Measurements from ENCODE around the gene HRK. TPM values are rescaled to one million over a fixed set of nuclear protein-coding genes. Genes with fewer than 3 reads are reported as not detected.
A peak's percentile ranks its signal among the peaks of the same experiment; 100 is the strongest.

The HRK gene
- total RNA-seq, 1 experiment from 2014 or later = 0.16 TPM

DNA sequence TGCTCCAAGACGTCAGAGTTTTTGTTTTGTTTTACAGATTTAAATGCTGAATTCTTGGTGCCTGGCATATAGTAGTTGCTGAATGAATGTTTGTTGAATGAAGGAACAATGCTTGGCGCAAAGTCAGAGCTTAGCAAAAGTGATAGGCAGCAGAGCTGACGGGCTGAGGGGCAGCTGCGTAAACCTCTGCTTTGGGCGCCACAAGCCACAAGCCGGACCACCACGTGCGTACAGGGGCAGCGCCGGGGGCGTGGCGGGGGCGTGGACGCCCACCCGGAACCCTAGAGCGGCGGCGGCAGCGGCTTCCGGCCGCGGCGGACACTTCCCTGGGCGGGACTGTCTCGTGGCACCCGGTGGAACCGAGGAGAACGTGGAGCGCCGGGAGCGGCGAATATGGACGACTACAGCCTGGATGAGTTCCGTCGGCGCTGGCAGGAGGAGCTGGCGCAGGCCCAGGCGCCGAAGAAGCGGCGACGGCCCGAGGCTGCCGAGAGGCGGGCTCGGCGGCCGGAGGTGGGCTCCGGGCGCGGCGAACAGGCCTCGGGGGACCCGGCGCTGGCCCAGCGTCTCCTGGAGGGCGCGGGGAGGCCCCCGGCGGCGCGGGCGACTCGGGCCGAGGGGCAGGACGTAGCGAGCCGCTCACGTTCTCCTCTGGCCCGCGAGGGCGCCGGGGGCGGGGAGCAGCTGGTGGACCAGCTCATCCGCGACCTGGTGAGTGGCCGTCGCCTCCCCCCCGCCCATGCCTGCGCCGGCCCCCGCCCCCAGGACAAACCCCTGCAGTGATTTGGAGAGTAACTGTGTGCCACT is 29.6 kb upstream of the HRK start, which contains the start of gene FBXW8:
TSS of gene FBXW8 (plus strand) at position 306 of the 807 bp plus-strand sequence. CDS start at position 394, 88 bp downstream.
- H3K4me3 ChIP-seq = peak within 1 kb of the TSS; percentile 56
- H3K36me3 ChIP-seq = peaks cover 16% of the 10 kb centered on the region
- 0 out of 2 replicates have a peak, but pooled peaks cover 2% of the 10 kb centered on the region for H3K27me3 ChIP-seq
- peak; percentile 85 for DNase-seq
- H3K9me3 ChIP-seq = no peaks in the 10 kb centered on the region

GRCh38 chr12:116910280-116910644 is 29.0 kb upstream of the HRK start:
- Histone ChIP-seq H3K36me3 (peaks cover 16% of the 10 kb centered on the region), H3K9me3 (no peaks in the 10 kb centered on the region), H3K27me3 (0 out of 2 replicates have a peak, but pooled peaks cover 2% of the 10 kb centered on the region), H3K4me3 (peak overlapping the region; percentile 56)
- no peak for DNase-seq

DNA sequence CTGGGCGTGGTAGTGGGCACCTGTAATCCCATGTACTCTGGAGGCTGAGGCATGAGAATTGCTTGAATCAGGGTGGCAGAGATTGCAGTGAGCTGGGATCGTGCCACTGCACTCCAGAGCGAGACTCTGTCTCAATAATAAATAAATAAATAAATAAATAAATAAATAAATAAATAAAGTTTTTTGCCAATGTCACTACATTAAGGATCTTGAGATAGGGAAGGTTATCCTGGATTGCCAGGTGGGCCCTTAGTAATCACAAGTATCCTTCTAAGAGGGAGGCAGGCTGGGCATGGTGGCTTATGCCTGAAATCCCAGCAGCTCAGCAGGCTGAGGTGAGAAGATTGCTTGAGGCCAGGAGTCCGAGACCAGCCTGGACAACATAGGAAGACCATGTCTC is 25.0 kb upstream of the HRK start:
- DNase-seq = no peak
- 0 out of 2 replicates have a peak, but pooled peaks cover 8% of the 10 kb centered on the region for H3K27me3 ChIP-seq
- H3K9me3 ChIP-seq = no peaks in the 10 kb centered on the region
- H3K36me3 ChIP-seq = no peaks in the 10 kb centered on the region
- H3K4me3 ChIP-seq = no peak overlapping the region

- peaks cover 13% of the 10 kb centered on the region for H3K27me3 ChIP-seq
- no peaks in the 10 kb centered on the region for H3K36me3 ChIP-seq
- no peaks in the 10 kb centered on the region for H3K9me3 ChIP-seq
- DNase-seq = no peak
- no peak overlapping the region for H3K4me3 ChIP-seq
These were observed 22.6 kb upstream of the HRK start for GRCh38 chr12:116903818-116904217.

GRCh38 chr12:116901612-116902011 is 20.4 kb upstream of the HRK start:
- H3K9me3 ChIP-seq = no peaks in the 10 kb centered on the region
- H3K27me3 ChIP-seq = peaks cover 11% of the 10 kb centered on the region
- no peak for DNase-seq
- no peak overlapping the region for H3K4me3 ChIP-seq
- no peaks in the 10 kb centered on the region for H3K36me3 ChIP-seq

- H3K9me3 ChIP-seq = no peaks in the 10 kb centered on the region
- no peak overlapping the region for H3K4me3 ChIP-seq
- peaks cover 7% of the 10 kb centered on the region for H3K27me3 ChIP-seq
- no peak for DNase-seq
- no peaks in the 10 kb centered on the region for H3K36me3 ChIP-seq
These were observed 17.4 kb upstream of the HRK start for GRCh38 chr12:116898669-116899068.

GRCh38 chr12:116897476-116897875 is 16.2 kb upstream of the HRK start:
- Histone ChIP-seq H3K27me3 (peaks cover 7% of the 10 kb centered on the region), H3K9me3 (no peaks in the 10 kb centered on the region), H3K36me3 (no peaks in the 10 kb centered on the region), H3K4me3 (no peak overlapping the region)
- no peak for DNase-seq

DNA sequence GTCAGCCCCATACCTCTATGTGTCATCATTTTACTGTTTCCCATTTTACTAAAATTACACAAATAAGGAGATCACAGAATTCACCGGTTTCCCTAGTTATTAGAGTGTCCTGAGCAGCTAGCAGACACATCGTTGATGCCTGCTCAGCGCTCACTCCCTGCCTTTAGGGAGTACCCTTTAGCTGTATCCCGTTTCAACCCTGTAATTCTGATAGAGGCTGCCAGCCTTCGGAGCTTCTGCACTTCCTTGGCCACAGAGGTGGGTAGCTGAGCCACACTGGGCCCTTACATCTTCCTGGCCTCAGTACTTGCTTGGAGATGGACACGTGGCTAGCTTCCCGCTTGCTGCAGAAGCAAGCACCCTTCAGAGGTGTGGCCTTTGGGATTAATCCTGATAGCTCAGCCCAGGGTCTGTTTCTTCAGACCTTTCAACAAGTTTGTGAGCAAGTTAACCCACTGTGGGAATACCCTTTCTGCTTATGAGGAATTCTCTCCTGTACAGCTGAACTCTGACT is 15.2 kb upstream of the HRK start:
- Histone ChIP-seq H3K4me3 (no peak overlapping the region), H3K27me3 (peaks cover 4% of the 10 kb centered on the region), H3K9me3 (no peaks in the 10 kb centered on the region), H3K36me3 (no peaks in the 10 kb centered on the region)
- no peak for DNase-seq

DNA sequence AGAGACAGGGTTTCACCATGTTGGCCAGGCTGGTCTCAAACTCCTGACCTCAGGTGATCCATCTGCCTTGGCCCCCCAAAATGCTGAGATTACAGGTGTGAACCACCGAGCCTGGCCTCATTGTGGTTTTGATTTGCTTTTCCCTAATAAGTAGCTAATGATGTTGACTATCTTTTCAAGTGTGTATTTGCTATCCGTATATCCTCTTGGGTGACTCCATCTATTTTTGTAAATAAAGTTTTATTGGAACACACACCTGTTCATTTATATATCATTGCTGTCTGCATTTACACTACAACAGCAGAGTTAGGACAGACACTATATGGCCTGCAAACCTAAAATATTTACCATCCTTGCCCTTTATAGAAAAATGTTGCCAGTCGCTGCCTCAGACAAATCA is 13.7 kb upstream of the HRK start:
- Histone ChIP-seq H3K27me3 (peaks cover 3% of the 10 kb centered on the region; the same call in 1 of the 2 replicates), H3K9me3 (no peaks in the 10 kb centered on the region), H3K36me3 (no peaks in the 10 kb centered on the region), H3K4me3 (no peak overlapping the region)
- no peak for DNase-seq

- peaks cover 6% of the 10 kb centered on the region for H3K27me3 ChIP-seq
- no peak overlapping the region for H3K4me3 ChIP-seq
- no peaks in the 10 kb centered on the region for H3K9me3 ChIP-seq
- no peak for DNase-seq
- H3K36me3 ChIP-seq = no peaks in the 10 kb centered on the region
These were observed 11.3 kb upstream of the HRK start for GRCh38 chr12:116892349-116893140.

- no peaks in the 10 kb centered on the region for H3K36me3 ChIP-seq
- peaks cover 8% of the 10 kb centered on the region for H3K27me3 ChIP-seq
- H3K4me3 ChIP-seq = no peak overlapping the region
- no peak for DNase-seq
- H3K9me3 ChIP-seq = no peaks in the 10 kb centered on the region
These were observed 9.8 kb upstream of the HRK start for GRCh38 chr12:116891019-116891418.

- Histone ChIP-seq H3K4me3 (no peak overlapping the region), H3K36me3 (no peaks in the 10 kb centered on the region), H3K9me3 (no peaks in the 10 kb centered on the region), H3K27me3 (peaks cover 8% of the 10 kb centered on the region)
- DNase-seq = no peak
These were observed 9.1 kb upstream of the HRK start for GRCh38 chr12:116890330-116890729.

DNA sequence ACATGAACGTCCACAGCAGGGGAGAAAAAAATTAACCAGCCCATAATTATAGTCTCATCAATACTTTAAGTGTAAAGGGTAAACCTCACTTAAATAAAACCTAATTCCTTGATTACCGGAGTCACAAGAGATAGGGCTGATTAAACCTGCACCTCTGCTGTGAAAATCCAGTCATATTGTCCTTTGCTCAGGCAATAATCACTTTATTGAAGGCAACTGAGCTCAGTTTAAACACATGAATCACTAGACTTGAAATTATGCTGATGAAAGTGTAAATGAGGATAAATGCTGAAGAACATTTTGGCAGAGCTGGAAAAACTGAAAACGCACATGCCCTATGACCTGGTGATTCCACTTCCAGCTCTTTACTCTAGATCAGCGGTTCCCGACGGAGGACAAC is 6.7 kb upstream of the HRK start:
- Histone ChIP-seq H3K4me3 (no peak overlapping the region), H3K27me3 (peaks cover 16% of the 10 kb centered on the region), H3K36me3 (no peaks in the 10 kb centered on the region)

GRCh38 chr12:116887244-116887643 is 6.0 kb upstream of the HRK start:
- no peaks in the 10 kb centered on the region for H3K9me3 ChIP-seq
- DNase-seq = no peak

More for the DNA sequence above, 6.7 kb upstream of the HRK start:
- no peaks in the 10 kb centered on the region for H3K9me3 ChIP-seq
- DNase-seq = no peak

GRCh38 chr12:116885491-116885890 is 4.2 kb upstream of the HRK start:
- H3K9me3 ChIP-seq = no peaks in the 10 kb centered on the region
- H3K27me3 ChIP-seq = peaks cover 34% of the 10 kb centered on the region
- DNase-seq = no peak
- no peak overlapping the region for H3K4me3 ChIP-seq
- no peaks in the 10 kb centered on the region for H3K36me3 ChIP-seq

More at GRCh38 chr12:116887244-116887643, 6.0 kb upstream of the HRK start:
- peaks cover 22% of the 10 kb centered on the region for H3K27me3 ChIP-seq
- H3K36me3 ChIP-seq = no peaks in the 10 kb centered on the region
- H3K4me3 ChIP-seq = no peak overlapping the region

- DNase-seq = no peak
- Histone ChIP-seq H3K36me3 (no peaks in the 10 kb centered on the region), H3K4me3 (no peak overlapping the region), H3K9me3 (no peaks in the 10 kb centered on the region), H3K27me3 (peaks cover 41% of the 10 kb centered on the region)
These were observed 3.6 kb upstream of the HRK start for GRCh38 chr12:116884871-116885270.

- Histone ChIP-seq H3K36me3 (no peaks in the 10 kb centered on the region), H3K27me3 (peaks cover 47% of the 10 kb centered on the region), H3K9me3 (no peaks in the 10 kb centered on the region), H3K4me3 (no peak overlapping the region)
- DNase-seq = no peak
These were observed 1.5 kb upstream of the HRK start for GRCh38 chr12:116882742-116883141.
